OCI-LY7 (cell line): ENCODE results near the gene DMXL1.

ENCODE experiments used
- EZH2phosphoT487 ChIP-seq: fragments of 200-600 bp; sonication (generic); IDR thresholded peaks from 2 replicates; pipeline ENCODE4 v1.6.1; 2018; ENCODE audit warnings: low read depth, borderline replicate concordance, mild to moderate bottlenecking, mixed run types, antibody characterized with exemption, low read length, moderate library complexity, mixed read lengths
- TF ChIP-seq, protein P1 (sequence below): fragments of 200-600 bp; sonication (generic); conservative IDR thresholded peaks from 2 replicates; pipeline ENCODE4 v1.5.1; 2014; ENCODE audit warnings: mild to moderate bottlenecking, antibody characterized with exemption, low read length, moderate library complexity, mixed read lengths

DNA sequence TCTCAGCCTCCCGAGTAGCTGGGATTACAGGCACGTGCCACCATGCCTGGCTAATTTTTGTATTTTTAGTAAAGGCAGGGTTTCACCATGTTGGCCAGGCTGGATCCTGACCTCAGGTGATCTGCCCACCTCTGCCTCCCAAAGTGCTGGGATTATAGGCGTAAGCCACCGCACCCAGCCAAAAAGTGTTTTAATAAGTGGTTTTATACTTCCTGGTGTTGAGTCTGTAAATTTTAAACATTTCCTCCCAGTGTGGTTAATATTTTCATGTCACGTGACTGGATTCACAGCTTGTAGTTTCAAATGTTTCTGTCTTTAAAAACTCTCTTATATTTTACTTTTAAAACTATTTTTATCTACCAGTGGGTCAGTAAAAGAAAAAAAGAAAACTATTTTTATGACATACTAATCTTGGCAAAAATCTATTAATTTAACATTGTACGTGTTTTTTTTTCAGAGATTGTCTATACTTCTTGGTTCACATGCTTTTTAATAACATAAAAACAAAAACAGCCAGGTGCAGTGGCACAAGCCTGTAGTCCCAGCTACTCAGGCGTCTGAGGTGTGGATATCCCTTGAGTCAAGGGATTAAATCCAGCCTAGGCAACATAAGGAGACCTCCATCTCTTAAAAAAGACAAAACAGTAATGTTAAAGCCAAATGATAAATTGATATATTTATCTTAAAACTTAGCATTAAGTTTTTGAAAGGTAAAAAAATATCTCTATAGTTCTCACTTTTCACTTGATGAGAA, 117.1 kb downstream of the DMXL1 start:
- TF ChIP-seq EZH2phosphoT487, result no peak
- TF ChIP-seq, protein P1, sequence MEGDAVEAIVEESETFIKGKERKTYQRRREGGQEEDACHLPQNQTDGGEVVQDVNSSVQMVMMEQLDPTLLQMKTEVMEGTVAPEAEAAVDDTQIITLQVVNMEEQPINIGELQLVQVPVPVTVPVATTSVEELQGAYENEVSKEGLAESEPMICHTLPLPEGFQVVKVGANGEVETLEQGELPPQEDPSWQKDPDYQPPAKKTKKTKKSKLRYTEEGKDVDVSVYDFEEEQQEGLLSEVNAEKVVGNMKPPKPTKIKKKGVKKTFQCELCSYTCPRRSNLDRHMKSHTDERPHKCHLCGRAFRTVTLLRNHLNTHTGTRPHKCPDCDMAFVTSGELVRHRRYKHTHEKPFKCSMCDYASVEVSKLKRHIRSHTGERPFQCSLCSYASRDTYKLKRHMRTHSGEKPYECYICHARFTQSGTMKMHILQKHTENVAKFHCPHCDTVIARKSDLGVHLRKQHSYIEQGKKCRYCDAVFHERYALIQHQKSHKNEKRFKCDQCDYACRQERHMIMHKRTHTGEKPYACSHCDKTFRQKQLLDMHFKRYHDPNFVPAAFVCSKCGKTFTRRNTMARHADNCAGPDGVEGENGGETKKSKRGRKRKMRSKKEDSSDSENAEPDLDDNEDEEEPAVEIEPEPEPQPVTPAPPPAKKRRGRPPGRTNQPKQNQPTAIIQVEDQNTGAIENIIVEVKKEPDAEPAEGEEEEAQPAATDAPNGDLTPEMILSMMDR, result no peak
